Endothelial cell of umbilical vein (primary cell): Measurements from ENCODE around the gene SMCP. TPM values are rescaled to one million over a fixed set of nuclear protein-coding genes. Genes with fewer than 3 reads are reported as not detected.

Experiments used
- BruUV-seq: library from RNA; stranded (reverse); fragments of 400-500 nt; replicated peaks from 2 replicates; lab custom pipeline; 2021; lab: Mats Ljungman, UMichigan
- CTCF ChIA-PET: fragments of 300-600, 350-600 bp; sonication (Branson Sonifier 250); formaldehyde crosslinking; loops from one replicate; lab custom pipeline; 2021; ENCODE audit warnings: antibody characterized with exemption, inconsistent platforms; lab: Charles Lee
- POLR2A ChIA-PET: fragments of 300-600, 350-600 bp; sonication (Branson Sonifier 250); formaldehyde crosslinking; loops from one replicate; lab custom pipeline; 2021; ENCODE audit warnings: antibody characterized with exemption, inconsistent platforms; lab: Charles Lee
- DNase-seq: peaks from one replicate; pipeline ENCODE4 v3.0.0-alpha.2; 2011; ENCODE audit warnings: low read depth, low spot score
- FAIRE-seq: peaks from 2 replicates; lab custom pipeline; 2011; peaks lifted over from hg19 to GRCh38; lab: Jason Lieb, UNC
- H2AFZ ChIP-seq: 2 replicates; pipeline ENCODE4 v1.6.0; 2012; ENCODE audit warnings: low read depth, low read length, control low read depth, inconsistent platforms
- H3K27ac ChIP-seq: 2 replicates; pipeline ENCODE4 v1.5.1; 2011; ENCODE audit warnings: low read depth, mild to moderate bottlenecking, control low read depth, low read length, moderate library complexity; ENCODE audit not compliant: insufficient read depth
- H3K27me3 ChIP-seq, 2 experiments: 2 replicates each; pipeline versions ENCODE4 v1.6.0 to v1.6.1; 2011; ENCODE audit warnings: low read length in 2 of 2, mixed read lengths in 1 of 2; ENCODE audit not compliant: control insufficient read depth in 2 of 2, insufficient read depth in 2 of 2
- H3K36me3 ChIP-seq, 2 experiments: 2 replicates in 1 of 2; 3 replicates in 1 of 2; pipeline ENCODE4 v1.5.1; 2011; ENCODE audit warnings: low read length in 2 of 2, mild to moderate bottlenecking in 1 of 2, moderate library complexity in 1 of 2; ENCODE audit not compliant: control insufficient read depth in 2 of 2, insufficient read depth in 2 of 2; ENCODE audit errors: extremely low read depth in 1 of 2
- H3K4me1 ChIP-seq: 3 replicates; pipeline ENCODE4 v1.5.1; 2011; ENCODE audit warnings: mild to moderate bottlenecking, low read length; ENCODE audit not compliant: control insufficient read depth, insufficient read depth; ENCODE audit errors: extremely low read depth
- H3K4me2 ChIP-seq: 2 replicates; pipeline ENCODE4 v1.6.1; 2011; ENCODE audit warnings: low read length, control low read depth, mixed read lengths; ENCODE audit not compliant: insufficient read depth
- H3K4me3 ChIP-seq, 3 experiments: fragments of 200-600 bp in 1 of 3; sonication (generic), shearing (Covaris generic) in 1 of 3; replicated peaks in 1 of 3; 2 replicates each; pipeline ENCODE4 v1.5.1; 2011 to 2016; ENCODE audit warnings: control low read depth in 3 of 3, low read length in 3 of 3, mild to moderate bottlenecking in 2 of 3, inconsistent platforms in 1 of 3, low read depth in 1 of 3, moderate library complexity in 1 of 3; ENCODE audit not compliant: insufficient read depth in 1 of 3
- H3K79me2 ChIP-seq: 2 replicates; pipeline ENCODE4 v1.6.0; 2012; ENCODE audit warnings: low read length, inconsistent platforms; ENCODE audit not compliant: control insufficient read depth, insufficient read depth
- H3K9ac ChIP-seq: replicated peaks from 2 replicates; pipeline ENCODE3; 2011; ENCODE audit warnings: low read length, control low read depth; ENCODE audit not compliant: insufficient read depth; ENCODE audit errors: extremely low read depth
- H3K9me1 ChIP-seq: replicated peaks from 3 replicates; pipeline ENCODE4 v1.6.0; 2011; ENCODE audit warnings: mild to moderate bottlenecking, low read length; ENCODE audit not compliant: control insufficient read depth, insufficient read depth; ENCODE audit errors: extremely low read depth
- H3K9me3 ChIP-seq: replicated peaks from 2 replicates; pipeline ENCODE4 v1.5.1; 2012; ENCODE audit warnings: low read length, inconsistent platforms; ENCODE audit not compliant: control insufficient read depth, insufficient read depth
- H4K20me1 ChIP-seq: replicated peaks from 2 replicates; pipeline ENCODE3; 2011; ENCODE audit warnings: mild to moderate bottlenecking, low read length; ENCODE audit not compliant: control insufficient read depth, insufficient read depth; ENCODE audit errors: extremely low read depth
- CTCF ChIP-seq, 2 donors: IDR thresholded peaks; 1 replicate in 1 of 2; 2 replicates in 1 of 2; pipeline ENCODE4 v1.5.1; 2011; ENCODE audit warnings: low read length in 2 of 2, mild to moderate bottlenecking in 2 of 2, moderate library complexity in 2 of 2, control low read depth in 1 of 2, inconsistent platforms in 1 of 2, low read depth in 1 of 2; ENCODE audit not compliant: insufficient read depth in 1 of 2; ENCODE audit errors: extremely low read depth in 1 of 2
- EZH2 ChIP-seq: IDR thresholded peaks from 2 replicates; pipeline ENCODE4 v1.6.1; 2012; ENCODE audit warnings: borderline replicate concordance, low read depth, mild to moderate bottlenecking, moderate library complexity, low read length, inconsistent platforms; ENCODE audit not compliant: severe bottlenecking
- FOS ChIP-seq: IDR thresholded peaks from 2 replicates; pipeline ENCODE4 v1.6.1; 2011; ENCODE audit warnings: mild to moderate bottlenecking, low read length, moderate library complexity, borderline replicate concordance; ENCODE audit not compliant: insufficient read depth
- GATA2 ChIP-seq: IDR thresholded peaks from 2 replicates; pipeline ENCODE4 v1.7.0; 2011; ENCODE audit warnings: low read depth, mild to moderate bottlenecking, moderate library complexity, mixed read lengths, low read length; ENCODE audit not compliant: insufficient read length, insufficient read depth
- JUN ChIP-seq: IDR thresholded peaks from 2 replicates; pipeline ENCODE4 v1.6.1; 2011; ENCODE audit warnings: borderline replicate concordance, low read depth; ENCODE audit not compliant: insufficient read length, insufficient read depth
- MAX ChIP-seq: IDR thresholded peaks from 2 replicates; pipeline ENCODE4 v1.6.1; 2011; ENCODE audit not compliant: insufficient read depth, insufficient read length
- MYC ChIP-seq: IDR thresholded peaks from one replicate; pipeline ENCODE4 v1.6.1; 2011; ENCODE audit warnings: mild to moderate bottlenecking, low read depth, low read length
- POLR2A ChIP-seq: IDR thresholded peaks from 2 replicates; pipeline ENCODE4 v1.6.1; 2012; ENCODE audit warnings: low read depth, mild to moderate bottlenecking, control low read depth, low read length
- POLR2AphosphoS5 ChIP-seq: IDR thresholded peaks from 2 replicates; pipeline ENCODE4 v1.6.1; 2012; ENCODE audit warnings: low read depth, mild to moderate bottlenecking, control low read depth, low read length, moderate library complexity; ENCODE audit not compliant: insufficient read depth
- dilution Hi-C: fragments of 300-500 bp; cut with MboI; formaldehyde crosslinking; loops from one replicate; pipeline ENCODE4 v1.15.0; 2019; ENCODE audit warnings: low sequenced_read_pairs; ENCODE audit not compliant: extremely low pct_ligation_motif_present
- intact Hi-C: fragments of 100-400 bp; cut with micrococcal nuclease; formaldehyde crosslinking; loops from one replicate; pipeline ENCODE4 v1.10.0; 2022
- polyA plus RNA-seq, 4 experiments: library from polyadenylated mRNA; depleted of rRNA in 3 of 4; stranded (reverse) in 3 of 4; unstranded in 1 of 4; fragments of >200 nt; gene quantifications; 2 replicates each; pipeline versions ENCODE4 v1.2.1 to v1.2.3, GENCODE V29; 2011 to 2012; ENCODE audit warnings: missing spikeins in 1 of 4
- total RNA-seq: library from RNA; stranded (reverse); gene quantifications from 2 replicates; pipeline ENCODE4 v1.2.3, GENCODE V29; 2021

Gene SMCP
- total and polyA plus RNA-seq, 2 donors (not counting 3 experiments of a cell fraction or from before 2014, with no cell fraction given) = not detected

- no peaks in the 10 kb centered on the region for H3K27me3 ChIP-seq
- no TSS peak for BruUV-seq
- no peaks in the 10 kb centered on the region for H3K4me1 ChIP-seq
- no peak overlapping the region for H3K27ac ChIP-seq
- TF ChIP-seq JUN (no peak), MAX (no peak), CTCF (IDR thresholded peaks at IDR 0.05; ENCODE audit: extremely low read depth in 1 of 2, insufficient read depth in 1 of 2, low read depth in 1 of 2, low read length in 2 of 2) (no peak), MYC (no peak), FOS (no peak), EZH2 (no peak), POLR2A (no peak), GATA2 (no peak), POLR2AphosphoS5 (no peak)
- dilution Hi-C loops (no loop called here), intact Hi-C loops (no loop called here)
- no peaks in the 10 kb centered on the region for H3K9me3 ChIP-seq
- H3K4me3 ChIP-seq = no peak overlapping the region
- no peaks in the 10 kb centered on the region for H3K36me3 ChIP-seq
- no peak overlapping the region for H3K9ac ChIP-seq
- no peak for FAIRE-seq
- no peaks in the 10 kb centered on the region for H3K79me2 ChIP-seq
- H3K9me1 ChIP-seq = no peaks in the 10 kb centered on the region
- CTCF ChIA-PET = no interaction called here
- H3K4me2 ChIP-seq = no peak overlapping the region
- H2AFZ ChIP-seq = no peak overlapping the region
- no peak for DNase-seq
- POLR2A ChIA-PET = no interaction called here
- H4K20me1 ChIP-seq = no peaks in the 10 kb centered on the region
These were observed 28.0 kb downstream of the SMCP start for GRCh38 chr1:152906023-152906565.
